ENCODE measurements around the gene TRPM2. TPM values are rescaled to one million over a fixed set of nuclear protein-coding genes. Genes with fewer than 3 reads are reported as not detected.
"Not testable (repeated sequence)": the region's sequence is repeated elsewhere in the genome, so short reads cannot be mapped to it uniquely, and the experiment has no call there.

Gene TRPM2
- total and polyA plus RNA-seq, 12 donors: 0.34 to 8.5 (median 1.2) TPM

- Histone ChIP-seq H3K36me3 (no peaks in the 10 kb centered on the region), H3K4me3 (no peak overlapping the region), H3K9me3 (no peaks in the 10 kb centered on the region), H3K4me1 (peaks cover 0 to 24% (median 2%) of the 10 kb centered on the region in 9 donors), H3K27ac (peak overlapping the region in 1 of 10 donors; percentile 52), H3K27me3 (peaks cover 0 to 4% (median 0%) of the 10 kb centered on the region in 7 donors)
- DNase-seq: no peak
- ATAC-seq: peak in 4 of 8 donors; percentile 22 to 36 (median 32)
- WGBS, 2 donors: 48 to 55% methylated on average over 7 of the region's 7 CpGs
- no peak for TF ChIP-seq CTCF (IDR thresholded peaks at IDR 0.05)
- intact Hi-C loops (cut with DNase I): loop anchor here in 2 of 10 donors (10.0 kb wide), 2 partner anchors 123 to 133 kb away; partner anchors contain the start of gene TRPM2 (in 1 of the 2)
Observed at GRCh38 chr21:44477712-44478111, 124.3 kb downstream of the TRPM2 start.

GRCh38 chr21:44478124-44478800 is 124.8 kb downstream of the TRPM2 start:
- Histone ChIP-seq H3K27me3 (peaks cover 0 to 8% (median 4%) of the 10 kb centered on the region in 7 donors), H3K4me1 (peaks cover 0 to 24% (median 2%) of the 10 kb centered on the region in 9 donors), H3K9me3 (no peaks in the 10 kb centered on the region), H3K36me3 (no peaks in the 10 kb centered on the region), H3K27ac (peak overlapping the region in 3 of 10 donors; percentile 37 to 63 (median 41)), H3K4me3 (no peak overlapping the region)
- DNase-seq (no peak), ATAC-seq (peak; percentile 43 to 84 (median 68))
- WGBS, 2 donors: 33 to 34% methylated on average over 16 of the region's 16 CpGs
- no peak for TF ChIP-seq CTCF (IDR thresholded peaks at IDR 0.05)
- intact Hi-C loops (cut with DNase I): loop anchor here in 2 of 10 donors (10.0 kb wide), 2 partner anchors 123 to 133 kb away; partner anchors contain the start of gene TRPM2 (in 1 of the 2)

GRCh38 chr21:44478801-44479167 is 125.4 kb downstream of the TRPM2 start:
- no peaks in the 10 kb centered on the region for H3K36me3 ChIP-seq
- peak in 2 of 8 donors; percentile 5 to 12 for ATAC-seq
- H3K4me1 ChIP-seq: peaks cover 0 to 24% (median 2%) of the 10 kb centered on the region in 9 donors
- DNase-seq: no peak
- WGBS, 2 donors: 88 to 91% methylated on average over 5 of the region's 5 CpGs
- H3K27ac ChIP-seq: peak overlapping the region in 3 of 10 donors; percentile 37 to 63 (median 41)
- intact Hi-C loops (cut with DNase I): loop anchor here in 2 of 10 donors (10.0 kb wide), 2 partner anchors 124 to 134 kb away; partner anchors contain the start of gene TRPM2 (in 1 of the 2)
- H3K9me3 ChIP-seq: no peaks in the 10 kb centered on the region
- TF ChIP-seq CTCF (IDR thresholded peaks at IDR 0.05): no peak
- no peak overlapping the region for H3K4me3 ChIP-seq
- peaks cover 0 to 12% (median 7%) of the 10 kb centered on the region in 7 donors for H3K27me3 ChIP-seq

- 44 to 47% methylated on average over 19 to 21 of the region's 21 CpGs for WGBS, 2 donors
- H3K4me3 ChIP-seq, H3K27ac ChIP-seq, H3K9me3 ChIP-seq, H3K36me3 ChIP-seq: not testable (repeated sequence)
- H3K4me1 ChIP-seq: peaks cover 0 to 24% (median 2%) of the 10 kb centered on the region in 9 donors
- peak in 1 of 8 donors; percentile 54 for ATAC-seq
- TF ChIP-seq CTCF (IDR thresholded peaks at IDR 0.05): peak; percentile 29 to 73 (median 72)
- intact Hi-C loops (cut with DNase I): loop anchor here in 2 of 10 donors (10.0 kb wide), 2 partner anchors 125 to 135 kb away; partner anchors contain the start of gene TRPM2 (in 1 of the 2)
- DNase-seq: peak in 1 of 2 donors; percentile 40
- peaks cover 0 to 13% (median 9%) of the 10 kb centered on the region in 7 donors for H3K27me3 ChIP-seq
Observed at GRCh38 chr21:44479556-44480199, 126.3 kb downstream of the TRPM2 start.

Measured in heart right ventricle (tissue), 16 donors.